ENCODE measurements around the gene DENND6A. TPM values are rescaled to one million over a fixed set of nuclear protein-coding genes. Genes with fewer than 3 reads are reported as not detected.
"Not testable (repeated sequence)": the region's sequence is repeated elsewhere in the genome, so short reads cannot be mapped to it uniquely, and the experiment has no call there.

DENND6A gene
- total and polyA plus RNA-seq, 2 donors from 2014 or later = 7.8 to 38.4 TPM

DNA sequence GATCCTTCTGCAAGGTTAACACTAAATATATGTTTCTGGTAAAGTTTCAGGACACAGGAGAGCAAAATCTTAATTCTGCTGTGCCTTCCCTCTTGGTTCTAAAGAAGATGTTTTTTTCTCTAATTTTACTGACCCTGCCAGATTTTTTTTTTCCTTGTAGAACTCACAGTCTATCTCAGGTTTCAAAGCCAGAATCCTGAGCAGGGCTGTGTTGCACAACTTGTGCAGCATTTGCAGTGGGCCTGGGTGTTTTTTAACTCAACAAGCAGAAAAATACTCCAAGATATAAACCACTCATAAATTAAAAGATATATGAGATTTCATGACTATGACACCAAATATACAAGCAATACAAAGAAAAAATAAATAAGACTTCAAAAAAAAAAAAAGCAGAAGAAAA, 55.5 kb downstream of the DENND6A start:
- intact Hi-C loops (cut with DNase I) = no loop called here

DNA sequence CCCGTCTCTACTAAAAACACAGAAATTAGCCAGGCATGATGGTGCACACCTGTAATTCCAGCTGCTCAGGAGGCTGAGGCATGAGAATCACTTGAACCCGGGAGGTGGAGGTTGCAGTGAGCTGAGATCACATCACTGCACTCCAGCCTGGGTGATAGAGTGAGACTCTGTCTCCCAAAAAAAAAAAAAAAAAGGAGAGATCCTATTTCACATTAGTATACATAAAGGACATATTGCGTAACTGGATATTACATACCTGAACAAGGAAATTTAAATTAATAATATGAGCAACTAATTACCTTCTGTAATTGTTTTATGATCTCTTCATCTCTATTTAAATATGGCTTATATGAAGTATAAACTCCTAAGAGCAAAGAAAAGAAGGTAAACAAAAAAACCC, 58.6 kb downstream of the DENND6A start:
- H3K27ac ChIP-seq (ENCODE audit: low read depth in 2 of 2, low read length in 2 of 2); H3K27me3 ChIP-seq (ENCODE audit: control insufficient read depth, insufficient read depth, low read length); FAIRE-seq; H3K4me1 ChIP-seq (ENCODE audit: control insufficient read depth in 2 of 3, insufficient read depth in 2 of 3, low read depth in 1 of 3, low read length in 3 of 3); intact Hi-C loops (cut with DNase I); DNase-seq; H3K9ac ChIP-seq (ENCODE audit: low read length in 3 of 3); H3K4me3 ChIP-seq (ENCODE audit: low read length in 3 of 3); H3K9me3 ChIP-seq (ENCODE audit: control insufficient read depth in 2 of 3, insufficient read depth in 1 of 3, low read length in 3 of 3): not testable (repeated sequence)
- H3K36me3 ChIP-seq (ENCODE audit: control insufficient read depth in 2 of 3, insufficient read depth in 3 of 3, low read length in 3 of 3) = peaks cover 6 to 19% (median 10%) of the 10 kb centered on the region in 3 donors

More for the DNA sequence above, 55.5 kb downstream of the DENND6A start:
- Histone ChIP-seq H3K36me3 (ENCODE audit: control insufficient read depth in 2 of 3, insufficient read depth in 3 of 3, low read length in 3 of 3) (peaks cover 4 to 19% (median 10%) of the 10 kb centered on the region in 3 donors), H3K9me3 (ENCODE audit: control insufficient read depth in 2 of 3, insufficient read depth in 1 of 3, low read length in 3 of 3) (no peaks in the 10 kb centered on the region), H3K27ac (ENCODE audit: low read depth in 2 of 2, low read length in 2 of 2) (no peak overlapping the region), H3K27me3 (ENCODE audit: control insufficient read depth, insufficient read depth, low read length) (no peaks in the 10 kb centered on the region), H3K9ac (ENCODE audit: low read length in 3 of 3) (no peak overlapping the region), H3K4me3 (ENCODE audit: low read length in 3 of 3) (no peak overlapping the region), H3K4me1 (ENCODE audit: control insufficient read depth in 2 of 3, insufficient read depth in 2 of 3, low read depth in 1 of 3, low read length in 3 of 3) (no peaks in the 10 kb centered on the region)
- DNase-seq (no peak), FAIRE-seq (no peak)
- TF ChIP-seq, protein P1, sequence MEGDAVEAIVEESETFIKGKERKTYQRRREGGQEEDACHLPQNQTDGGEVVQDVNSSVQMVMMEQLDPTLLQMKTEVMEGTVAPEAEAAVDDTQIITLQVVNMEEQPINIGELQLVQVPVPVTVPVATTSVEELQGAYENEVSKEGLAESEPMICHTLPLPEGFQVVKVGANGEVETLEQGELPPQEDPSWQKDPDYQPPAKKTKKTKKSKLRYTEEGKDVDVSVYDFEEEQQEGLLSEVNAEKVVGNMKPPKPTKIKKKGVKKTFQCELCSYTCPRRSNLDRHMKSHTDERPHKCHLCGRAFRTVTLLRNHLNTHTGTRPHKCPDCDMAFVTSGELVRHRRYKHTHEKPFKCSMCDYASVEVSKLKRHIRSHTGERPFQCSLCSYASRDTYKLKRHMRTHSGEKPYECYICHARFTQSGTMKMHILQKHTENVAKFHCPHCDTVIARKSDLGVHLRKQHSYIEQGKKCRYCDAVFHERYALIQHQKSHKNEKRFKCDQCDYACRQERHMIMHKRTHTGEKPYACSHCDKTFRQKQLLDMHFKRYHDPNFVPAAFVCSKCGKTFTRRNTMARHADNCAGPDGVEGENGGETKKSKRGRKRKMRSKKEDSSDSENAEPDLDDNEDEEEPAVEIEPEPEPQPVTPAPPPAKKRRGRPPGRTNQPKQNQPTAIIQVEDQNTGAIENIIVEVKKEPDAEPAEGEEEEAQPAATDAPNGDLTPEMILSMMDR (IDR thresholded peaks at IDR 0.05; ENCODE audit: borderline replicate concordance, extremely low read depth, insufficient read depth) = no peak

DNA sequence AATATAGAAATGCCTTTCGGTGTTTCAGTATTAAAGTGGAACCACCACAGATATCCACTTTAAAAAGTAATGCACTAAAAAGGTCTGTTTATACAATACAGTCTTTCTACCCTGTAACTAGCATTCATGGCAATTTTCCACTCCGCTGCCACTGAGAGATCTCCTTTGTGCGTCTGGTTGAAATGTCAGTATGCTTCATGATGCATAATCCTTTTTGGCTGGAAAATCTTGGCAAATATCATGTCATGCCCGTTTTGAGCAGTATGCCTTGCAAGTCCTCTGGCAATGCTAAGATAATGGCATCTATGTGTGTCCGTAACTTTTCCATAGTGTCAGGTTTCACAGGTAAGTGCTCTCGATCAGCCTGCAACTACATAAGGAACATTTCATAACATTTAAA, 64.9 kb downstream of the DENND6A start:
- intact Hi-C loops (cut with DNase I) = no loop called here

DNA sequence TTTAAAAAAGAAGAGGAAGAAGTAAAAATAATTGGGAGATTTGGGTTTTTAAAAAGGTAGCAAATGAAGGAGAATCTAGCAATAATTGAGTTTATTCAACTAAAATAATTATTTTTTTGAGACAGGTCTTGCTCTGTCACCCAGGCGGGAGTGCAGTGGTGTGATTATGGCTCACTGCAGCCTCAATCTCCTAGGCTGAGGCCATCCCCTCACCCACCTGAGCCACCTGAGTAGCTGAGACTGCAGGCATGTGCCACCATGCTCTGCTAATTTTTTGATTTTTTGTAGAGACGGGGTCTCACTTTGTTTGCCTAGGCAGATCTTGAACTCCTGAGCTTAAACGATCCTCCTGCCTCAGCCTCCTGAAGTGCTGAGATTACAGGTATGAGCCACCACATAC, 68.1 kb downstream of the DENND6A start:
- FAIRE-seq = no peak

More for the DNA sequence above, 64.9 kb downstream of the DENND6A start:
- Histone ChIP-seq H3K27me3 (ENCODE audit: control insufficient read depth, insufficient read depth, low read length) (no peaks in the 10 kb centered on the region), H3K27ac (ENCODE audit: low read depth in 2 of 2, low read length in 2 of 2) (no peak overlapping the region), H3K36me3 (ENCODE audit: control insufficient read depth in 2 of 3, insufficient read depth in 3 of 3, low read length in 3 of 3) (peaks cover 11 to 24% (median 17%) of the 10 kb centered on the region in 3 donors), H3K9me3 (ENCODE audit: control insufficient read depth in 2 of 3, insufficient read depth in 1 of 3, low read length in 3 of 3) (no peaks in the 10 kb centered on the region), H3K4me1 (ENCODE audit: control insufficient read depth in 2 of 3, insufficient read depth in 2 of 3, low read depth in 1 of 3, low read length in 3 of 3) (no peaks in the 10 kb centered on the region), H3K9ac (ENCODE audit: low read length in 3 of 3) (no peak overlapping the region), H3K4me3 (ENCODE audit: low read length in 3 of 3) (no peak overlapping the region)
- FAIRE-seq = no peak
- TF ChIP-seq, protein P1 (IDR thresholded peaks at IDR 0.05; ENCODE audit: borderline replicate concordance, extremely low read depth, insufficient read depth) = no peak
- no peak for DNase-seq

More for the DNA sequence above, 68.1 kb downstream of the DENND6A start:
- no peaks in the 10 kb centered on the region for H3K4me1 ChIP-seq (ENCODE audit: control insufficient read depth in 2 of 3, insufficient read depth in 2 of 3, low read depth in 1 of 3, low read length in 3 of 3)
- TF ChIP-seq, protein P1 (IDR thresholded peaks at IDR 0.05; ENCODE audit: borderline replicate concordance, extremely low read depth, insufficient read depth) = no peak
- no peaks in the 10 kb centered on the region for H3K9me3 ChIP-seq (ENCODE audit: control insufficient read depth in 2 of 3, insufficient read depth in 1 of 3, low read length in 3 of 3)
- no peaks in the 10 kb centered on the region for H3K27me3 ChIP-seq (ENCODE audit: control insufficient read depth, insufficient read depth, low read length)
- no peak for DNase-seq
- no peak overlapping the region for H3K4me3 ChIP-seq (ENCODE audit: low read length in 3 of 3)
- H3K27ac ChIP-seq (ENCODE audit: low read depth in 2 of 2, low read length in 2 of 2) = no peak overlapping the region
- intact Hi-C loops (cut with DNase I) = no loop called here
- H3K36me3 ChIP-seq (ENCODE audit: control insufficient read depth in 2 of 3, insufficient read depth in 3 of 3, low read length in 3 of 3) = peaks cover 7 to 16% (median 12%) of the 10 kb centered on the region in 3 donors
- H3K9ac ChIP-seq (ENCODE audit: low read length in 3 of 3) = no peak overlapping the region

All from kidney (tissue), 14 donors.